Measurements from ENCODE around the gene ISYNA1.

The ISYNA1 gene

DNA sequence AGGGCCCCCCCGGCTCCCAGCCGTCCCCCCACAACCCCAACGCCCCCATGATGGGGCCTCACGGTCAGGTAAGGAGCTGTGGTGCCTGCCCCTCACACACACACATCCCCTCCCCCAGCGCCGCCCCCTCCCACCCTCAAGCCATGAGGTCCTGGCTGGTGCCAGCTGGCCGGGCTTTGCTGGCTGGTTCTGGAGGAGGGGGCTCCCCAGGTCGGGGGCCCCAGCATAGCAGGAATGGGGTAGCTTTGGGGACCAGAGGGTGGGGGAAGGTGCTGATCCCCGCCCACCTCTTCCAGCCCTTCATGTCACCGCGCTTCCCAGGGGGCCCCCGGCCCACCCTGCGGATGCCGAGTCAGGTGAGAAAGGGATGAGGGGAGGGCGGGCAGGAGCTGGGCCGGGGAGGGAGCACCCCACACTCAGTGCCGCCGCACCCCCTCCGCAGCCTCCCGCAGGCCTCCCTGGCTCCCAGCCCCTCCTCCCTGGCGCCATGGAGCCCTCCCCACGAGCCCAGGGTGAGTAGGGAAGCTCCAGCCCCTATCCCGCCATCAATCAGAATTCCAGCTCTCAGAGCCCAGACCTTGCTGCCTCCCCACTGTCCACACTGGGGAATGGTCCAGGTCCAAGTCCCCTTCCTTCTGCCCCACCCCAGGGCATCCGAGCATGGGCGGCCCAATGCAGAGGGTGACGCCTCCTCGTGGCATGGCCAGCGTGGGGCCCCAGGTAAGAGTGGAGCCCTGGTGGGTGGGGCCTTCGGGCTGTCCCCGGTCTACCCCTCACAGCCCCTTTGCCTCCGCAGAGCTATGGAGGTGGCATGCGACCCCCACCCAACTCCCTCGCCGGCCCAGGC, 6.4 kb downstream of the ISYNA1 start:
- TF ChIP-seq, protein P1, sequence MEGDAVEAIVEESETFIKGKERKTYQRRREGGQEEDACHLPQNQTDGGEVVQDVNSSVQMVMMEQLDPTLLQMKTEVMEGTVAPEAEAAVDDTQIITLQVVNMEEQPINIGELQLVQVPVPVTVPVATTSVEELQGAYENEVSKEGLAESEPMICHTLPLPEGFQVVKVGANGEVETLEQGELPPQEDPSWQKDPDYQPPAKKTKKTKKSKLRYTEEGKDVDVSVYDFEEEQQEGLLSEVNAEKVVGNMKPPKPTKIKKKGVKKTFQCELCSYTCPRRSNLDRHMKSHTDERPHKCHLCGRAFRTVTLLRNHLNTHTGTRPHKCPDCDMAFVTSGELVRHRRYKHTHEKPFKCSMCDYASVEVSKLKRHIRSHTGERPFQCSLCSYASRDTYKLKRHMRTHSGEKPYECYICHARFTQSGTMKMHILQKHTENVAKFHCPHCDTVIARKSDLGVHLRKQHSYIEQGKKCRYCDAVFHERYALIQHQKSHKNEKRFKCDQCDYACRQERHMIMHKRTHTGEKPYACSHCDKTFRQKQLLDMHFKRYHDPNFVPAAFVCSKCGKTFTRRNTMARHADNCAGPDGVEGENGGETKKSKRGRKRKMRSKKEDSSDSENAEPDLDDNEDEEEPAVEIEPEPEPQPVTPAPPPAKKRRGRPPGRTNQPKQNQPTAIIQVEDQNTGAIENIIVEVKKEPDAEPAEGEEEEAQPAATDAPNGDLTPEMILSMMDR (IDR thresholded peaks at IDR 0.05), result no peak
- Histone ChIP-seq H3K4me3 (ENCODE audit: low read depth in 1 of 2, low read length in 1 of 2) (no peak overlapping the region), H3K27ac (no peak overlapping the region), H3K27me3 (peaks cover 98% of the 10 kb centered on the region), H3K36me3 (no peaks in the 10 kb centered on the region), H3K4me1 (ENCODE audit: control insufficient read depth in 1 of 2, insufficient read depth in 1 of 2, low read depth in 1 of 2, low read length in 1 of 2) (peaks cover 13 to 28% of the 10 kb centered on the region in 2 experiments), H3K9me3 (no peaks in the 10 kb centered on the region)

DNA sequence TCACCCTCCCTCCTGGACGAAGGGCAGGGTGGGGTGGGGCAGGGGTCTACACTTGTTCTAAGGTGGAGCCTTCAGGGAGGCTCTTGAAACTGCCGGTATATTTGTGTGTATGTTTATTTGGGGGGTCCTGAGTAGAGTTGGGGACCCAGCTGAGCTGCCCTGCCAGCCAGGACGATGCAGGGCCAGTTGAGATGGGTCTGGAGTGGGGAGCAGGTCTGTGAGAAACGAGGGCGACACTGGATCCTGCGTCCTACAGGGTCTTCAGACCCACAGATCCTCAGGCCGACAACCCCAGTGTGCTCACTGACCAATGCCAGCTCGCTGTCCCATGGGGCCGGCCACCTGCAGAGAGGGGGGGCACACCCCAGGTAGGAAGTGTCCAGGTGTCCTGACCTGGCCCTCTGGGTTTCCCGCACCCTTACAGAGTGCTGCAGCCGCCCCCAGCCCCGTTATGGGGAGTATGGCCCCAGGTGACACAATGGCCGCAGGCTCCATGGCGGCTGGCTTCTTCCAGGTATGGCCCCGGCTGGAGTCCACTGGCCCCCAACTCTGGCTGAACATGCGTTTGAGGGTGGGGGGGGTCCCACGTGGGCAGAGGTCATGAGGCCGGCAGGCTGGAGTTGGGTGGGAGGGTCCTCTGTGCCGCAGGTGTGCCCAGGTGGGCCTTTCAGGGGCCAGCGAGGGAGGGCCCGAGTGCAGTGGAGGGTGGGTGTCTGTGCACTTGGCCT, 7.4 kb downstream of the ISYNA1 start:
- Histone ChIP-seq H3K9me3 (no peaks in the 10 kb centered on the region), H3K4me1 (ENCODE audit: control insufficient read depth in 1 of 2, insufficient read depth in 1 of 2, low read depth in 1 of 2, low read length in 1 of 2) (peaks cover 13 to 27% of the 10 kb centered on the region in 2 experiments), H3K36me3 (no peaks in the 10 kb centered on the region), H3K4me3 (ENCODE audit: low read depth in 1 of 2, low read length in 1 of 2) (no peak overlapping the region), H3K27me3 (peaks cover 90% of the 10 kb centered on the region), H3K27ac (no peak overlapping the region)
- TF ChIP-seq, protein P1 (IDR thresholded peaks at IDR 0.05), result no peak

DNA sequence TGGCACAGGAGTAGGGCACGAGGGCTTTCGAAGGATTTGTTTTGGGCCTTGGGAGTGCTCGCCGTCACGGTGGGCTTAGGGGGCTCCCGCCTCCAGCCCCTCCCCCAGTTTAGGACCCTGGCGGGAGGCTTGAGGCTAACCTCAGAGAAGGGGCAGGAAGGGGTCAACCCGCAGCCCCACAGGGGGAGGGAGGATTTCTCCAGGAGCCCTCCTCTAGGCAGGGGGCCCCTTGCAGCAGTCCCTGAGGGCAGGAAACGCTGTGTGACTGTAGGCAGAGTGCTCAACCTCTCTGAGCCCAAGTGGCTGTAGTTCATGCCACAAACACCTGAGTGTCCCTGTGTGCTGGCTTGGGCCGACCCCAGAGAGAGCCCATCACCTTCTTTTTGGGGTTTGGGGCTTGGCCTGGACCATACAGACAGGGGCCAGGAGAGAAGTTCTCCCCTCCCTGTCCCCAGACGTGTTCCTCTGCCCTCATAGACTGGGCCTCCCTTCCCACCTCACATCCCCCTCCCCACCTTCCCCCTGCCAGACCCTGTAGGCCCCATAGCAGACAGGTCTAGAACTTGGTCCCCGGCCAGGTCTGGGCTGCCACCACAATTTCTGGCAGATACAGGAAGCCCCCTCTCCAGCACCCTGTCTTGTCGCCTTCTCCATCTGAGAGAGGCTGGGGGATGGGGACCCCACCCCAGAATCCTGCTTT, 8.1 kb downstream of the ISYNA1 start:
- H3K9me3 ChIP-seq, result no peaks in the 10 kb centered on the region
- TF ChIP-seq, protein P1 (IDR thresholded peaks at IDR 0.05), result no peak
- peaks cover 13 to 27% of the 10 kb centered on the region in 2 experiments for H3K4me1 ChIP-seq (ENCODE audit: control insufficient read depth in 1 of 2, insufficient read depth in 1 of 2, low read depth in 1 of 2, low read length in 1 of 2)
- no peaks in the 10 kb centered on the region for H3K36me3 ChIP-seq
- peaks cover 83% of the 10 kb centered on the region for H3K27me3 ChIP-seq
- H3K27ac ChIP-seq, result no peak overlapping the region
- peak overlapping the region in 1 of 2 experiments; percentile 56 for H3K4me3 ChIP-seq (ENCODE audit: low read depth in 1 of 2, low read length in 1 of 2)

DNA sequence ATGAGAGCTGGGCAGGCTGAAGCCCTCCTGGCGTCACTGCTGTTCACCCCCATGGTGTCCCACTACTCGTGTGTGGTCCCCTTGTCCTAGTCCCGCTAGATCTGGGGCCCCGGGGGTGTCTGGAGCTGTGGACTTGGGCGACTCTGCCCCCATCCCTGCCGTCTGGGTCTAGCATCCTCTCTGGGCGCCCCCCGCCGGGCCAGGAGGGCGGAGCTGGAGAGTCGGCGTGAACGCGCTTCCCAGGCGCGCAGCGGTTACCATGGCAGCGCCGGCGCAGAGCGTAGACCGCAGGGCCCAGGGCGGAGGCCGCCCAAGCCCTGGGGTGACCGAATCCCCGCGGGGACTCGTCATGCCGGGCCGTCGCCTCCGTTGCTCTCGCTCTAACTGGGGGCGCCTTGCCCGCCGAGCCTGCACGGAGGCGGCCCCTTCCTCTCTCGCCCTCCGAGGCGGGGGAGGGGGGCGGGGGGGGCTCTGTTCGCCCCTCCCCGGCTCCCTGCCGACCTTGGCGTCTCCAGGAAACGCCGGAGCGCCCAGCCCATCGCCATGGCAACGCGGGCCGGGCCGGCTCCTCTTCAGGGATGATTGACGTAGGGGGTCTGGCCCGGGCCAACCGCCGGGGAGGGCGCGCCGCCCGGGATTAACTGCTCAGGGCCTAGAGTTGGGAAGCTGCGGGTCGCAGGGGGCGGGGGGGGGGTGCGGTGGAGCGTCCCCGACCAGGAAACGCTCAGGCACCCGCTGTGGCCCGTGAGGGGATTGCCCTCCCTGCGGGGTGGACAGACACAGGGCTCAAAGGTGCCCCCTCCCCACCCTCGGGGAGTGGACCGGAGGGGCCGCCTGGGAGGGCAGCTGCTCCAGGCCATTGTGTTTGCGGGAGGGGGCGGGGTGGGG, 8.9 kb downstream of the ISYNA1 start:
- peaks cover 13 to 25% of the 10 kb centered on the region in 2 experiments for H3K4me1 ChIP-seq (ENCODE audit: control insufficient read depth in 1 of 2, insufficient read depth in 1 of 2, low read depth in 1 of 2, low read length in 1 of 2)
- TF ChIP-seq, protein P1 (IDR thresholded peaks at IDR 0.05), result no peak

More for the DNA sequence above, 8.9 kb downstream of the ISYNA1 start:
- Histone ChIP-seq H3K27ac (no peak overlapping the region), H3K4me3 (ENCODE audit: low read depth in 1 of 2, low read length in 1 of 2) (peak overlapping the region; percentile 20 to 56), H3K9me3 (no peaks in the 10 kb centered on the region), H3K27me3 (peaks cover 75% of the 10 kb centered on the region), H3K36me3 (no peaks in the 10 kb centered on the region)

All from neutrophil (primary cell).